Natural killer cell (primary cell): ENCODE measurements around the gene ADNP2. TPM values are rescaled to one million over a fixed set of nuclear protein-coding genes. Genes with fewer than 3 reads are reported as not detected.

Source experiments
- ATAC-seq, 3 donors: fragments of 150-1000 bp in 2 of 3; fragments of 200-7000 bp in 1 of 3; cut with Tn5 transposase; 1 replicate in 1 of 3; 2 replicates in 2 of 3; pipeline ENCODE4 v1.10.0; 2021; ENCODE audit warnings: mild to moderate bottlenecking in 2 of 3, moderate library complexity in 2 of 3
- DNase-seq, 2 donors: peaks; one replicate each; pipeline versions ENCODE4 v3.0.0 to v3.0.0-alpha.2; 2013 to 2021; ENCODE audit warnings: mixed read lengths in 1 of 2
- H3K27ac ChIP-seq: one replicate; pipeline ENCODE4 v1.5.1; 2013; ENCODE audit warnings: mild to moderate bottlenecking, low read length
- H3K27me3 ChIP-seq: one replicate; pipeline ENCODE4 v1.6.1; 2013; ENCODE audit warnings: low read length; ENCODE audit not compliant: control insufficient read depth, insufficient read depth
- H3K36me3 ChIP-seq: one replicate; pipeline ENCODE4 v1.6.1; 2013; ENCODE audit warnings: low read length; ENCODE audit not compliant: control insufficient read depth, insufficient read depth
- H3K4me1 ChIP-seq: one replicate; pipeline ENCODE4 v1.6.1; 2013; ENCODE audit warnings: low read length; ENCODE audit not compliant: control insufficient read depth, insufficient read depth
- H3K4me3 ChIP-seq: one replicate; pipeline ENCODE4 v1.5.1; 2013; ENCODE audit warnings: low read length
- H3K9me3 ChIP-seq: one replicate; pipeline ENCODE4 v1.6.1; 2013; ENCODE audit warnings: low read length; ENCODE audit not compliant: control insufficient read depth, insufficient read depth
- H3K27ac Mint-ChIP-seq, 2 donors: one replicate each; pipeline ENCODE4 v1.8.0; 2022; ENCODE audit warnings: mild to moderate bottlenecking in 2 of 2, mixed read lengths in 2 of 2, moderate library complexity in 1 of 2
- H3K27me3 Mint-ChIP-seq, 2 donors: one replicate each; pipeline ENCODE4 v1.8.0; 2022; ENCODE audit warnings: low read depth in 2 of 2, mixed read lengths in 2 of 2
- H3K36me3 Mint-ChIP-seq: one replicate; pipeline ENCODE4 v1.8.0; 2022; ENCODE audit warnings: mixed read lengths
- H3K4me1 Mint-ChIP-seq, 2 donors: one replicate each; pipeline ENCODE4 v1.8.0; 2022; ENCODE audit warnings: mixed read lengths in 2 of 2
- H3K4me3 Mint-ChIP-seq: one replicate; pipeline ENCODE4 v1.8.0; 2022; ENCODE audit warnings: mild to moderate bottlenecking, moderate library complexity, mixed read lengths
- H3K9me3 Mint-ChIP-seq, 2 donors: one replicate each; pipeline ENCODE4 v1.8.0; 2022; ENCODE audit warnings: mixed read lengths in 2 of 2
- CTCF ChIP-seq: fragments of 200-600 bp; IDR thresholded peaks from one replicate; pipeline ENCODE4 v1.8.0; 2022; ENCODE audit warnings: antibody characterized with exemption
- WGBS: methylation state at CpG from one replicate; pipeline ENCODE4 v1.1.7; 2013; ENCODE audit warnings: missing lambda C conversion rate; ENCODE audit not compliant: insufficient coverage; 5-methylcytosine and 5-hydroxymethylcytosine counted together
- intact Hi-C: fragments of 100-400 bp; cut with micrococcal nuclease; formaldehyde crosslinking; loops from one replicate; pipeline ENCODE4 v1.14.2; 2022
- total RNA-seq, 4 donors: library from RNA; stranded (reverse); fragments of 120-200 nt in 1 of 4; gene quantifications; one replicate each; pipeline versions ENCODE4 v1.2.3 to v1.2.4, GENCODE V29; 2013 to 2022

Gene ADNP2
- total RNA-seq, 3 donors from 2014 or later (not counting 1 experiment from before 2014, with no cell fraction given), result 31.2 to 39.2 (median 31.4) TPM

GRCh38 chr18:80112624-80113248, 3.7 kb downstream of the ADNP2 start:
- Histone ChIP-seq H3K4me1 (peaks cover 17% of the 10 kb centered on the region), H3K27ac (no peak overlapping the region), H3K4me3 (no peak overlapping the region), H3K36me3 (peaks cover 2% of the 10 kb centered on the region), H3K9me3 (peaks cover 7% of the 10 kb centered on the region), H3K27me3 (no peaks in the 10 kb centered on the region)
- H3K4me3 Mint-ChIP-seq, result no peak overlapping the region
- DNase-seq (no peak), ATAC-seq (no peak)
- TF ChIP-seq CTCF, result no peak
- intact Hi-C loops, result no loop called here
- no peaks in the 10 kb centered on the region for H3K9me3 Mint-ChIP-seq
- no peaks in the 10 kb centered on the region for H3K27me3 Mint-ChIP-seq
- peaks cover 32 to 34% of the 10 kb centered on the region in 2 donors for H3K4me1 Mint-ChIP-seq
- no peaks in the 10 kb centered on the region for H3K36me3 Mint-ChIP-seq
- H3K27ac Mint-ChIP-seq, result no peak overlapping the region
- WGBS, result 61% methylated on average over 1 of the region's 1 CpG

GRCh38 chr18:80115035-80115434, 6.0 kb downstream of the ADNP2 start:
- no peak overlapping the region for H3K27ac ChIP-seq
- no peaks in the 10 kb centered on the region for H3K27me3 Mint-ChIP-seq
- peaks cover 8% of the 10 kb centered on the region for H3K36me3 Mint-ChIP-seq
- 87% methylated on average over 4 of the region's 4 CpGs for WGBS
- no peaks in the 10 kb centered on the region for H3K9me3 ChIP-seq
- peaks cover 29 to 31% of the 10 kb centered on the region in 2 donors for H3K4me1 Mint-ChIP-seq
- no peaks in the 10 kb centered on the region for H3K27me3 ChIP-seq
- ATAC-seq (no peak), DNase-seq (no peak)
- no peak for TF ChIP-seq CTCF
- peaks cover 14% of the 10 kb centered on the region for H3K36me3 ChIP-seq
- peaks cover 7% of the 10 kb centered on the region for H3K4me1 ChIP-seq
- no peak overlapping the region for H3K4me3 ChIP-seq
- H3K4me3 Mint-ChIP-seq, result no peak overlapping the region
- H3K9me3 Mint-ChIP-seq, result no peaks in the 10 kb centered on the region
- intact Hi-C loops, result no loop called here
- no peak overlapping the region for H3K27ac Mint-ChIP-seq

GRCh38 chr18:80119111-80119510, 10.0 kb downstream of the ADNP2 start:
- Histone ChIP-seq H3K4me3 (no peak overlapping the region), H3K27me3 (no peaks in the 10 kb centered on the region), H3K4me1 (no peaks in the 10 kb centered on the region), H3K9me3 (no peaks in the 10 kb centered on the region), H3K27ac (no peak overlapping the region), H3K36me3 (peaks cover 14% of the 10 kb centered on the region)
- Mint-ChIP-seq H3K27me3 (no peaks in the 10 kb centered on the region), H3K9me3 (no peaks in the 10 kb centered on the region), H3K4me3 (no peak overlapping the region), H3K36me3 (peaks cover 8% of the 10 kb centered on the region), H3K27ac (no peak overlapping the region), H3K4me1 (peaks cover 9 to 40% of the 10 kb centered on the region in 2 donors)
- DNase-seq (no peak), ATAC-seq (no peak)
- 96% methylated on average over 6 of the region's 6 CpGs for WGBS
- intact Hi-C loops, result no loop called here
- TF ChIP-seq CTCF, result no peak

GRCh38 chr18:80120932-80121331, 11.9 kb downstream of the ADNP2 start:
- no peak overlapping the region for H3K27ac ChIP-seq
- Mint-ChIP-seq H3K36me3 (peaks cover 8% of the 10 kb centered on the region), H3K4me1 (peaks cover 0 to 36% of the 10 kb centered on the region in 2 donors), H3K4me3 (no peak overlapping the region), H3K27me3 (no peaks in the 10 kb centered on the region), H3K27ac (no peak overlapping the region), H3K9me3 (no peaks in the 10 kb centered on the region)
- H3K4me1 ChIP-seq, result no peaks in the 10 kb centered on the region
- DNase-seq (no peak), ATAC-seq (no peak)
- H3K9me3 ChIP-seq, result no peaks in the 10 kb centered on the region
- WGBS, result 100% methylated on average over 1 of the region's 1 CpG
- intact Hi-C loops, result no loop called here
- peaks cover 14% of the 10 kb centered on the region for H3K36me3 ChIP-seq
- no peak overlapping the region for H3K4me3 ChIP-seq
- H3K27me3 ChIP-seq, result no peaks in the 10 kb centered on the region
- no peak for TF ChIP-seq CTCF
